Measurements from ENCODE around the gene PKDREJ.
A peak's percentile ranks its signal among the peaks of the same experiment; 100 is the strongest.
"Not testable (repeated sequence)": the region's sequence is repeated elsewhere in the genome, so short reads cannot be mapped to it uniquely, and the experiment has no call there.

Gene PKDREJ

GRCh38 chr22:46287873-46288751 is 25.0 kb upstream of the PKDREJ start:
- no peak for DNase-seq

- DNase-seq, result no peak
Observed at GRCh38 chr22:46286941-46287872, 24.1 kb upstream of the PKDREJ start.

GRCh38 chr22:46286006-46286405 is 22.9 kb upstream of the PKDREJ start:
- DNase-seq, result no peak

DNA sequence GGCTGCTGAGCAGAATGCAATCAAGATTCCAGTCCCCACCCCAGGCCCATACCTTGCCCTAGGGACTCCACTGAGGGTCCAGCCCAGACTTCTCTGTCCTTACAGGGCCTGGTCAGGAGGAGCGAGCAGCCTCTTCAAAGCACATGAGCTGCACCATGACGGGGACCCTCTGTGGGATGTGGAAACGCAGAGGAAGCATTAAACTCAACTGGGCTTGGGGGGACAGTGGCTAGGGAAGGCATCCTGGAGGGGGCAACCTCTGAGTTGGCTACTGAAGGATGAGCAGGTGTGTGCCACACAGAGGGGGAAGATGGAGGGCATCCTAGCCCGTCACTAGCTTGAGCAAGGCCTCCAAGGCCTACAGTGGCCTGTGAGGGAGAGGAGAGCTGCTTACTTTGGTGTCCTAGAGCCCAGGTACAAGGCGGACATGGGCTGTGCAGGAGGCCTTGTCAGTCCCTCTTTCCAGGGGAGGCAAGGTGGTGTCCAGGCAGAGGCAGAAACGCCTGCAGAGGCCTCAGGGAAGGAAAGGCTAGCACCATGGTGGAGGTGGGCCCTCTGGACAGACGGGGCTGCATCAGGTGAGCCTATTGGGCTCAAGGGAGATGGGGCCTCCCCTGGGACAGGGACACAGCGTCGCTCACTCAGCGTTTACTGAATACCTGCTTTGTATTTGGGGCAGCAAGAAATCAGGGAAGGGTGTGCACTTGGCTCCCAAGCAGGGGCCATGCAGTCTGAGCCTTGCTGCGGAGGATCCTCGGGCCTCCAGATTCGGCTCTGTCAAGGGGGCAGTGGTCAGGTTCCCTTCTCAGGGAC is 18.9 kb upstream of the PKDREJ start:
- DNase-seq, result no peak

DNA sequence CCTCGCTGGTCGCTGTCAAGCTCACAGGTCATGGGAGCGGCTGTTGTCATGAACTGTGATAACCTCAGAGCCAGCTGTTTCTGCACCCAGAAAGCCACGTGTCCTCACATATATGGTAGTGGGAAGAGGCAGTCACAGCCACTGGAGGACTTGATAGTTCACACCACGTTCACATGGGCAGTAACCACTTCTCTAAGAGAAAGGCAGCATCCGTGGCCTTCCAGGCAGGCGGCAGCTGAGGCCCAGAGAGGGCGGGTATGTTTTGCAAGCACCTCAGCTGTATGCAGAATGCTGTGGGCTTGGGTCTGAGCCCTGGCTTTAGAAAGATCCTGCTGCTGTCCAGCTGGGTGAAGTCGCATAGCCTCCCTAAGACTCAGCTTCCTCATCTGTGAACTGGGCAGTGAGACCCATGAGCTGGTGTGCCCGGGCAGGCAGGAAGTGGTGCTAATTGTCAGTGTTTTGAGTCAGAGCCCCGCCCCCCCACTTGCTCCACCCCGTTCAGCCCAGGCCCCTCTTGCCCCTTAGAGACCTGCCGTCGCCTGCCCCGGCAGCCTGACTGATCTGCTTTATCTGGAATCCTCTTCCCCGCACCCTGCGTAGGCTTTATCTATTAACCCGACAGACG is 18.0 kb upstream of the PKDREJ start:
- no peak for DNase-seq

DNA sequence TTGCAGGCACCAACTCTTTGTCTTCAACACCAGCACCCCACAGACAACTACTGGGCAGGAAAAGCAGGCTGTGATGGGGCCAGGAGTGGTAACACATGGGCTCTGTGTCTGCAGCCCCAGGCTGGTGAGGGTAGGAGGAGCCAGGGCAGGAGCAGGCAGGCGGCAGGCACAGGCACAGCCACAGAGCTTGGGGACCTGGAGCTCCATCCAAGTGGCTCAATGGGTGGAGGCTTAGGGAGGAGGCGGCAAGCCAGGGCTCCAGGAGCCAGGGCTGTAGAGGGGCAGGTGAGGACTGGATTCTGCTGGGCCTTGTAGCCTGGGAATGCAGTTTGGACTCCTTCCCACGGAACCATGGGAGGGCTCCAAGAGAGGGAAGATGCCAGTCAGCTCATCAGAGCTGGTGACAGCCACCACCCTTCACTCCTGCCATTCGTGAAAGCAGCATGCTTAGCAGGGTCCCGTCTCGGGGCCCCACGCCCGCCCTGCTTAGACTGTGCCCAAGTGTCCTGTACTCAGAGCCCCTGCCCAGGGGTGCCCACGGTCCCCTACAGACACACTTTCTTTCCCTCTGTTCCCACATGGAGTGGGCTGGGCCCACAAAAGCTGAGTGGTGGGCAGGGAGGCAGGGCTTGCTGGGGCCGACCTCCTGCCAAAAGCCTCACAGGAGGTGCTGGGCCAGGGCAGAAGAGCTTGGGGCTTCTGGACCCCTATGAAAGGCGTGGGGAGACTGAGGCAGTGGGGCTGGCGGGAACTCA is 17.1 kb upstream of the PKDREJ start:
- DNase-seq, result no peak

- DNase-seq, result no peak
Observed at GRCh38 chr22:46278656-46279645, 15.8 kb upstream of the PKDREJ start.

- no peak for DNase-seq
Observed at GRCh38 chr22:46276563-46276962, 13.4 kb upstream of the PKDREJ start.

DNA sequence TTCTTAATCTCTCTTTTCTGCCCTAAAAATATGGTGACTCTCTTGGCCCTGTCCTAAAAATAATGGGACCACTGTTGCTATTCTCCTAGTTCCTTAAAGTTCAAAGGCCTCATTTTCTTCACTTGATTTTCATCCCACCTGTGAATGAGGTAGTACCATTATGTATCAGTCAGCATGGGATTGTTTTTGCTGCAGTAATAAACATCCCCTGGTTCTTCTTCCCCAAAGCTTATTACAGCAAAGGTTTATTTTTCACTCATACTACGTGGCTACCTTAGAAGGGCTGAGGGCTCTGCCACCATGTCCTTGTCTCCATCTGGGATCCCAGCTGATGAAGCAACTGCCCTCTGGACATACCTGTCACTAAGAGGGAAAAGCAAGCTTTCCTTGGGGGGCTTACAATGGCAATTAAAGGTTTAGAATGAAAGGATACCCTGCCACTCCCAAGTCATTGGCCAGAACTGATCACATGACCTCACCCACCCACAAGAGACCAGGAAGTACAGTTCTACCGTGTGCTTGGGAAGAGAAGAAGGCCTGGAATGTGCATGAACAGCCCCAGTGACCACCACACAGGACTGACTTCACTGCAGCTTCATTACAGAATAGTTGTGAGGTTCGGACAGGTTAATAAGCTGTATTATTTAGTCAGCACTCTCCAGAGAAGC is 12.4 kb upstream of the PKDREJ start:
- no peak for DNase-seq

- DNase-seq, result no peak
Observed at GRCh38 chr22:46274381-46274780, 11.2 kb upstream of the PKDREJ start.

- DNase-seq, result no peak
Observed at GRCh38 chr22:46273432-46274148, 10.4 kb upstream of the PKDREJ start.

DNA sequence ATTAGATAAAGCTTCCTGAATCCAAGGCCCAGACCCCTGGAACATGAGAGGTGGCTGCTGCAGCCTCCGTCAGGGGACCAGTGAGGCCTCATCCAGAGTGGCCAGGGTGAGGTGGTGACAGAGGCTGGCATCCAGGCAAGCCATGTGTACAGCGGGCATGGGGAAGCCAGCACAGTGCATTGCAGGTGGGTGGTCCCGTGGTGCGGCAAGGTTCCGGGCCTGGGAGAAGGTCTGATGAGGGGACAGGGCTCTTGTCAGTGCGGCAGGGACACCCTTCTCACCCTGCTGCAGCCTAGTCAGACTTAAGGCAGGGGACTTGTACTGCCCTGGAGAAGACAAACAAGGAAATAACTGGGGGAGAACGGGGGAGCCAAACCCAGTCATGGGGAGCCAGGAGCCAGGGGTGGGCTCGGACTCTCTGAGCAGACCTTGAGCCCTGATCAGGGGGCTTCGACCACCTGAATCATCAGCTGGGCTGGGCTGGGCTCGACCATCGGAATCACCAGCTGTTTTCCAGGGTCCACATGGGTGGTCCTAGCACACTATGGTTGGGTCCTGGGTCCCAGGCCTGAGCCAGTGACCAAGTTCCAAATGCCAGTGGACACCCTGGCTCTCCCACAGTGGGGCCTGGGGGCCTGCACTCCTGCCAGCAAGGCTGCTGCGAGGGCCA is 9.8 kb upstream of the PKDREJ start:
- DNase-seq, result no peak

DNA sequence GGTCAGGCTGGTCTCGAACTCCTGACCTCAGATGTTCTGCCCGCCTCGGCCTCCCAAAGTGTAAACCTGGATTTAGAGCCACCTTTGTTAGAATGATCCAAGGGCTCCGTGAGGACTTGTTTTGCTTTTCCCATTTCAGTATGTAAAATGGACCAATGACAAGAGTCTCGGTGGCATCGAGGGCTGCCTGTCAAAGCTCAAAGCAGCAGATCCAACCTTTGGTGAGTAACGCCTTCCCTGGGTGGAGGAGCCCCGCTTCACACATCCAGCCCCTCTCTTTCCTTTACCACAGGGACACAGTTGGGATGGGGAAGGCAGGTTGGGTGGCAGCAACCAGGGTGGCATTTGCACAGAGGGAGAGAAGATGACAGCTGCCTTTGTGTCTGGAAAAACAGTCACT is 9.1 kb upstream of the PKDREJ start:
- no peak for DNase-seq

DNA sequence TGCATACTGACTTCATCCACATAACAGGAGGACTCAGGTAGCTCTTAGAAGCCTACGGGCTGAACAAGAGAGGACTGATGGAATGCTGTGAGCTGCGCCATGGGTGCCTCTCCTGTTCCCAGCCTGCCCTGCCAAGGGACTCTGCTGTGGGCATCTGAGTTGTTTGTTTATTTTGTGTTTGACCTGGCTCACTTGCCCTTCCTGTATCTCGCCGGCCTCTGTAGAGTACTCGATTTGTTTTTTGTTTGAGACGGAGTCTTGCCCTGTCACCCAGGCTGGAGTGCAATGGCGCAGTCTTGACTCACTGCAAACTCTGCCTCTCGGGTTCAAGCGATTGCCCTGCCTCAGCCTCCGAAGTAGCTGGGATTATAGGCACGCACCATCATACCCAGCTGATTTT is 6.4 kb upstream of the PKDREJ start:
- no peak for DNase-seq

DNA sequence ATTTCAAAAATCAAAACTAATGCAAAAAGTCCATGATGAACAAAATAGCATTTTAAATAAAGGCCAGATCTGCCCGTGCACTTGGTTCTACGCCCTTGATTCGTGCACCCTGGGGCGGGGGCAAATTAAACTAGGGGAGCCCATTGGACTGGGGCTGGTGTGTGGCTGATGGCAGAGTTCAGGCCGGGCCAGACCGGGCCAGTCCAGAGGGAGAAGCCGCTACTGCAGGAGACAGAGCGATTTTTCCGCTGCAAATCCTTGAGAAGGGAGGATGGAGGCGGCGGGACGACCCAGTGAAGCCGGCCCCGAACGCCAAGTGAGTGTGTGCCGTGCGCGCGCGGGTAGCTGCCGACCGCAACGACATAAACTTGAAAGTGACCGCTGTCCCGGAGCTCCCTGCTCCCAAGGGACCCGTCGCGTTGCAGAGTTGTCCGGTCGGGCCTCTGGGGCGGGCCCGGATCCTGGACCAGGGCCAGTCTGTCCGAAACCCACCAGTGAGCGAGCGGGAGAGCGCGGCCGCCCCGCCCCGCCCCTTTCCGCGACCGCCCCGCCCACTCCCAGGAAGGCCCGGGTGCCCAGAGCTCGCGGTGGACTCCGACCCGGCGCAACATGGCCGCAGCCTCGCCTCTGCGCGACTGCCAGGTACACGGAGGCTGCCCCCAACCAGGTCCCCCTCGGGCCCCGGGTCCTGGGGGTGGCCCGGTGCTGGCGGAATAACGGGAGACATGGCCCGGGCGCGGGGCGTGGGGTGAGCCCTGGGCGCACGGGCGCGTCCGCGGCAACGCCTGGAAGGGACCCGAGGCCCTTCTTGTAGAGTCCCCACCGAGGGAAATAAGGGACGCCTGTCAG is 4.5 kb upstream of the PKDREJ start, which contains the start of gene TTC38:
TSS of gene TTC38 (plus strand) at position 578 of the 849 bp plus-strand sequence. CDS start at position 610, 32 bp downstream.
- DNase-seq, result peak; percentile 27

- not testable (repeated sequence) for DNase-seq
Observed at GRCh38 chr22:46265627-46266026, 2.5 kb upstream of the PKDREJ start.

DNA sequence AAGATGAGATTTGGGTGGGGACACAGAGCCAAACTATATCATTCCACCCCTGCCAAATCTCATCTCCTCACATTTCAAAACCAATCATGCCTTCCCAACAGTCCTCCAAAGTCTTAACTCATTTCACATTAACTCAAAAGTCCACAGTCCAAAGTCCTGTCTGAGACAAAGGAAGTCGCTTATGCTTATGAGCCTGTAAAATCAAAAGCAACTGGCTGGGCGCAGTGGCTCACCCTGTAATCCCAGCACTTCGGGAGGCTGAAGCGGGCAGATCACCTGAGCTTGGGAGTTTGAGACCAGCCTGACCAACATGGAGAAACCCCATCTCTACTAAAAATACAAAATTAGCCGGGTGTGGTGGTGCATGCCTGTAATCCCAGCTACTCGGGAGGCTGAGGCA is 1.4 kb upstream of the PKDREJ start:
- DNase-seq, result not testable (repeated sequence)
